Natural killer cell treated with Interleukin-12 subunit alpha and Interleukin-12 subunit beta and Interleukin-15 and Interleukin-18, amount 100 ng/mL, for 72 hours (primary cell): ENCODE results near the gene TGFB2. TPM values are rescaled to one million over a fixed set of nuclear protein-coding genes. Genes with fewer than 3 reads are reported as not detected.

Experiments
- ATAC-seq, 2 donors: fragments of 150-1000 bp; cut with Tn5 transposase in 1 of 2; sonication (Bioruptor Pico), chemical (Tn5 transposase) in 1 of 2; 2 replicates each; pipeline ENCODE4 v1.10.0; 2021
- DNase-seq: peaks from one replicate; pipeline ENCODE4 v3.0.0; 2022; ENCODE audit warnings: low spot score
- H3K27ac Mint-ChIP-seq, 2 donors: 1 replicate in 1 of 2; 2 replicates in 1 of 2; pipeline ENCODE4 v1.8.0; 2022; ENCODE audit warnings: mixed read lengths in 2 of 2, mild to moderate bottlenecking in 1 of 2, moderate library complexity in 1 of 2
- H3K27me3 Mint-ChIP-seq, 2 donors: 1 replicate in 1 of 2; 2 replicates in 1 of 2; pipeline ENCODE4 v1.8.0; 2022; ENCODE audit warnings: mixed read lengths in 2 of 2
- H3K36me3 Mint-ChIP-seq: one replicate; pipeline ENCODE4 v1.8.0; 2022; ENCODE audit warnings: mixed read lengths
- H3K4me1 Mint-ChIP-seq, 2 donors: 1 replicate in 1 of 2; 2 replicates in 1 of 2; pipeline ENCODE4 v1.8.0; 2022; ENCODE audit warnings: low read depth in 2 of 2, mixed read lengths in 2 of 2, mild to moderate bottlenecking in 1 of 2
- H3K4me3 Mint-ChIP-seq: one replicate; pipeline ENCODE4 v1.8.0; 2022; ENCODE audit warnings: mixed read lengths
- H3K9me3 Mint-ChIP-seq: 2 replicates; pipeline ENCODE4 v1.8.0; 2022; ENCODE audit warnings: mixed read lengths
- total RNA-seq, 2 donors: library from RNA; stranded (reverse); gene quantifications; one replicate each; pipeline ENCODE4 v1.2.3, GENCODE V29; 2022

The TGFB2 gene
- total RNA-seq, 2 donors from 2014 or later: 0.11 TPM; not detected in 1

GRCh38 chr1:218480137-218480536, 135.0 kb downstream of the TGFB2 start:
- ATAC-seq: no peak
- Mint-ChIP-seq H3K9me3 (peaks cover 12% of the 10 kb centered on the region), H3K4me3 (no peak overlapping the region), H3K36me3 (no peaks in the 10 kb centered on the region), H3K27ac (no peak overlapping the region), H3K27me3 (no peaks in the 10 kb centered on the region), H3K4me1 (no peaks in the 10 kb centered on the region)
- DNase-seq: no peak

GRCh38 chr1:218480588-218481099, 135.5 kb downstream of the TGFB2 start:
- peaks cover 12% of the 10 kb centered on the region for H3K9me3 Mint-ChIP-seq
- no peaks in the 10 kb centered on the region for H3K4me1 Mint-ChIP-seq
- DNase-seq (no peak), ATAC-seq (no peak)
- H3K27ac Mint-ChIP-seq: no peak overlapping the region
- H3K27me3 Mint-ChIP-seq: no peaks in the 10 kb centered on the region
- H3K4me3 Mint-ChIP-seq: no peak overlapping the region
- H3K36me3 Mint-ChIP-seq: no peaks in the 10 kb centered on the region

GRCh38 chr1:218481116-218481775, 136.1 kb downstream of the TGFB2 start:
- no peak overlapping the region for H3K27ac Mint-ChIP-seq
- no peaks in the 10 kb centered on the region for H3K4me1 Mint-ChIP-seq
- DNase-seq (no peak), ATAC-seq (no peak)
- H3K27me3 Mint-ChIP-seq: no peaks in the 10 kb centered on the region
- no peak overlapping the region for H3K4me3 Mint-ChIP-seq
- peaks cover 12% of the 10 kb centered on the region for H3K9me3 Mint-ChIP-seq
- H3K36me3 Mint-ChIP-seq: no peaks in the 10 kb centered on the region

GRCh38 chr1:218482683-218483082, 137.5 kb downstream of the TGFB2 start:
- Mint-ChIP-seq H3K36me3 (no peaks in the 10 kb centered on the region), H3K27ac (no peak overlapping the region), H3K4me3 (no peak overlapping the region), H3K9me3 (peaks cover 7% of the 10 kb centered on the region), H3K4me1 (no peaks in the 10 kb centered on the region), H3K27me3 (no peaks in the 10 kb centered on the region)
- DNase-seq (no peak), ATAC-seq (no peak)

- ATAC-seq: no peak
- Mint-ChIP-seq H3K36me3 (no peaks in the 10 kb centered on the region), H3K4me3 (no peak overlapping the region)
Observed at GRCh38 chr1:218485241-218485928, 140.2 kb downstream of the TGFB2 start.

GRCh38 chr1:218488531-218488930, 143.4 kb downstream of the TGFB2 start:
- no peaks in the 10 kb centered on the region for H3K4me1 Mint-ChIP-seq

More at GRCh38 chr1:218485241-218485928, 140.2 kb downstream of the TGFB2 start:
- H3K27ac Mint-ChIP-seq: no peak overlapping the region
- no peak for DNase-seq
- peaks cover 9% of the 10 kb centered on the region for H3K9me3 Mint-ChIP-seq
- H3K27me3 Mint-ChIP-seq: no peaks in the 10 kb centered on the region
- no peaks in the 10 kb centered on the region for H3K4me1 Mint-ChIP-seq

GRCh38 chr1:218488986-218489385, 143.8 kb downstream of the TGFB2 start:
- Mint-ChIP-seq H3K27me3 (peaks cover 0 to 6% of the 10 kb centered on the region in 2 donors), H3K4me3 (no peak overlapping the region)

More at GRCh38 chr1:218488531-218488930, 143.4 kb downstream of the TGFB2 start:
- DNase-seq (no peak), ATAC-seq (no peak)
- Mint-ChIP-seq H3K4me3 (no peak overlapping the region), H3K27ac (no peak overlapping the region), H3K9me3 (peaks cover 13% of the 10 kb centered on the region), H3K27me3 (peaks cover 0 to 6% of the 10 kb centered on the region in 2 donors), H3K36me3 (no peaks in the 10 kb centered on the region)

GRCh38 chr1:218490406-218490922, 145.3 kb downstream of the TGFB2 start:
- H3K9me3 Mint-ChIP-seq: peaks cover 13% of the 10 kb centered on the region
- no peak for ATAC-seq

More at GRCh38 chr1:218488986-218489385, 143.8 kb downstream of the TGFB2 start:
- no peaks in the 10 kb centered on the region for H3K36me3 Mint-ChIP-seq
- no peak overlapping the region for H3K27ac Mint-ChIP-seq
- H3K4me1 Mint-ChIP-seq: no peaks in the 10 kb centered on the region
- no peak for ATAC-seq
- peaks cover 13% of the 10 kb centered on the region for H3K9me3 Mint-ChIP-seq
- DNase-seq: no peak

GRCh38 chr1:218492874-218493273, 147.7 kb downstream of the TGFB2 start:
- Mint-ChIP-seq H3K9me3 (peaks cover 12% of the 10 kb centered on the region), H3K36me3 (no peaks in the 10 kb centered on the region), H3K27me3 (peaks cover 0 to 6% of the 10 kb centered on the region in 2 donors), H3K27ac (no peak overlapping the region), H3K4me3 (no peak overlapping the region), H3K4me1 (no peaks in the 10 kb centered on the region)
- no peak for ATAC-seq
- DNase-seq: no peak

More at GRCh38 chr1:218490406-218490922, 145.3 kb downstream of the TGFB2 start:
- H3K27ac Mint-ChIP-seq: no peak overlapping the region
- H3K4me1 Mint-ChIP-seq: no peaks in the 10 kb centered on the region
- peaks cover 0 to 6% of the 10 kb centered on the region in 2 donors for H3K27me3 Mint-ChIP-seq
- no peaks in the 10 kb centered on the region for H3K36me3 Mint-ChIP-seq
- no peak for DNase-seq
- H3K4me3 Mint-ChIP-seq: no peak overlapping the region

- ATAC-seq: no peak
- H3K4me1 Mint-ChIP-seq: peaks cover 0 to 2% of the 10 kb centered on the region in 2 donors
- peaks cover 0 to 6% of the 10 kb centered on the region in 2 donors for H3K27me3 Mint-ChIP-seq
Observed at GRCh38 chr1:218493986-218494385, 148.8 kb downstream of the TGFB2 start.

More at GRCh38 chr1:218493986-218494385, 148.8 kb downstream of the TGFB2 start:
- peaks cover 8% of the 10 kb centered on the region for H3K9me3 Mint-ChIP-seq
- DNase-seq: no peak
- H3K27ac Mint-ChIP-seq: no peak overlapping the region
- no peak overlapping the region for H3K4me3 Mint-ChIP-seq
- no peaks in the 10 kb centered on the region for H3K36me3 Mint-ChIP-seq

Other genes starting within 250 kb of the TGFB2 start
- gene RRP15, start 60.0 kb upstream of the TGFB2 start, total RNA-seq: 10 to 100 TPM; 23.9 to 32.4 TPM